HG03520 (cell line): ENCODE results near the gene TARBP2.
"Not testable (repeated sequence)": the region's sequence is repeated elsewhere in the genome, so short reads cannot be mapped to it uniquely, and the experiment has no call there.

ENCODE experiments used
- ATAC-seq: cut with Tn5 transposase; IDR thresholded peaks from one replicate; pipeline ENCODE4 v1.9.1; 2021; ENCODE audit warnings: mild to moderate bottlenecking, moderate library complexity; ENCODE audit not compliant: unreplicated experiment

Gene TARBP2

GRCh38 chr12:53510181-53510812 is 9.2 kb downstream of the TARBP2 start:
- no peak for ATAC-seq

- no peak for ATAC-seq
Observed at GRCh38 chr12:53513712-53514410, 12.8 kb downstream of the TARBP2 start.

- ATAC-seq, result no peak
Observed at GRCh38 chr12:53514628-53515290, 13.7 kb downstream of the TARBP2 start.

- no peak for ATAC-seq
Observed at GRCh38 chr12:53515291-53515680, 14.2 kb downstream of the TARBP2 start.

- no peak for ATAC-seq
Observed at GRCh38 chr12:53516758-53517455, 15.8 kb downstream of the TARBP2 start.

GRCh38 chr12:53518381-53518780 is 17.3 kb downstream of the TARBP2 start:
- no peak for ATAC-seq

- ATAC-seq, result no peak
Observed at GRCh38 chr12:53523131-53523530, 22.0 kb downstream of the TARBP2 start.

GRCh38 chr12:53524476-53524875 is 23.4 kb downstream of the TARBP2 start:
- ATAC-seq, result no peak

GRCh38 chr12:53530061-53530460 is 29.0 kb downstream of the TARBP2 start:
- ATAC-seq, result no peak

- ATAC-seq, result no peak
Observed at GRCh38 chr12:53530920-53531319, 29.8 kb downstream of the TARBP2 start.

- no peak for ATAC-seq
Observed at GRCh38 chr12:53532021-53532420, 30.9 kb downstream of the TARBP2 start.

GRCh38 chr12:53532524-53533445 is 31.7 kb downstream of the TARBP2 start:
- ATAC-seq, result no peak

- no peak for ATAC-seq
Observed at GRCh38 chr12:53533471-53533870, 32.4 kb downstream of the TARBP2 start.

- no peak for ATAC-seq
Observed at GRCh38 chr12:53536962-53537361, 35.9 kb downstream of the TARBP2 start.

GRCh38 chr12:53538209-53538689 is 37.2 kb downstream of the TARBP2 start:
- ATAC-seq, result no peak

- ATAC-seq, result no peak
Observed at GRCh38 chr12:53539526-53539925, 38.4 kb downstream of the TARBP2 start.

- ATAC-seq, result no peak
Observed at GRCh38 chr12:53543539-53543938, 42.5 kb downstream of the TARBP2 start.

GRCh38 chr12:53548354-53548753 is 47.3 kb downstream of the TARBP2 start:
- ATAC-seq, result not testable (repeated sequence)

- not testable (repeated sequence) for ATAC-seq
Observed at GRCh38 chr12:53550131-53550530, 49.0 kb downstream of the TARBP2 start.

GRCh38 chr12:53550595-53550994 is 49.5 kb downstream of the TARBP2 start:
- no peak for ATAC-seq
